K562 (cell line): ENCODE results near the gene C17orf75. TPM values are rescaled to one million over a fixed set of nuclear protein-coding genes. Genes with fewer than 3 reads are reported as not detected.

Experiments
- ARID3B ChIP-seq: fragments of 250-450 bp; sonication (Bioruptor Pico); IDR thresholded peaks from 2 replicates; pipeline ENCODE4 v1.4.0; 2020; ENCODE audit warnings: borderline replicate concordance
- ASH1L ChIP-seq: fragments of 450-650 bp; IDR thresholded peaks from 2 replicates; pipeline ENCODE4 v1.6.1; 2018; ENCODE audit warnings: borderline replicate concordance, mild to moderate bottlenecking, low read depth; ENCODE audit not compliant: partially characterized antibody
- ATF7 ChIP-seq: fragments of 450-650 bp; IDR thresholded peaks from 2 replicates; pipeline ENCODE4 v1.7.1; 2014; ENCODE audit warnings: mild to moderate bottlenecking, moderate library complexity
- CBX5 ChIP-seq: IDR thresholded peaks from 2 replicates; pipeline ENCODE4 v1.6.1; 2014; ENCODE audit warnings: low read depth, borderline replicate concordance
- CHD2 ChIP-seq: IDR thresholded peaks from 2 replicates; pipeline ENCODE4 v1.6.1; 2011; ENCODE audit warnings: low read depth, low read length
- DIDO1 ChIP-seq: fragments of 450-650 bp; IDR thresholded peaks from 2 replicates; pipeline ENCODE4 v1.6.1; 2016; ENCODE audit warnings: low read depth, missing biosample characterization, missing genetic modification characterization
- JUND ChIP-seq, 2 experiments: IDR thresholded peaks; 2 replicates in 1 of 2; 3 replicates in 1 of 2; pipeline ENCODE4 v1.6.1; 2011; ENCODE audit warnings: borderline replicate concordance in 2 of 2, low read depth in 2 of 2, low read length in 2 of 2, improper control_type of control experiment in 1 of 2, missing biosample characterization in 1 of 2, missing genetic modification characterization in 1 of 2, missing genetic modification reagents in 1 of 2
- NBN ChIP-seq: fragments of 450-650 bp; IDR thresholded peaks from 2 replicates; pipeline ENCODE4 v1.6.1; 2016; ENCODE audit warnings: low read depth, mild to moderate bottlenecking
- NCOR1 ChIP-seq: fragments of 450-650 bp; IDR thresholded peaks from 2 replicates; pipeline ENCODE4 v1.6.1; 2016; ENCODE audit warnings: mild to moderate bottlenecking, moderate library complexity
- SIRT6 ChIP-seq: IDR thresholded peaks from one replicate; pipeline ENCODE4 v1.6.1; 2012; ENCODE audit warnings: low read depth, mild to moderate bottlenecking, control low read depth, inconsistent platforms, low read length, moderate library complexity
- ZBTB1 ChIP-seq: sonication (generic); formaldehyde crosslinking; IDR thresholded peaks from 2 replicates; pipeline ENCODE4 v1.8.1; 2023; ENCODE audit warnings: missing genetic modification reagents, low read depth, mild to moderate bottlenecking, borderline replicate concordance
- ZNF24 ChIP-seq: fragments of 450-650 bp; IDR thresholded peaks from 2 replicates; pipeline ENCODE4 v1.6.1; 2016
- ZNF57 ChIP-seq: fragments of 450-650 bp; formaldehyde crosslinking; IDR thresholded peaks from 2 replicates; pipeline ENCODE4 v1.4.0; 2020; ENCODE audit warnings: mild to moderate bottlenecking, moderate library complexity
- ZNF589 ChIP-seq: fragments of 200-800 bp; sonication (Bioruptor generic); IDR thresholded peaks from 2 replicates; pipeline ENCODE4 v1.6.1; 2016; ENCODE audit warnings: low read depth, missing genetic modification characterization, missing compliant biosample characterization
- ZNF644 ChIP-seq: fragments of 200-800 bp; sonication (Bioruptor generic); IDR thresholded peaks from 2 replicates; pipeline ENCODE4 v1.6.1; 2016; ENCODE audit warnings: low read depth, missing genetic modification characterization, missing compliant biosample characterization
- polyA plus RNA-seq, 8 experiments: library from polyadenylated mRNA; depleted of rRNA in 4 of 8; stranded (reverse) in 5 of 8; unstranded in 3 of 8; fragments of >200 nt; fragmentation: Nextera tagmentation in 2 of 8; fragmentation: Illumina TruSeq in 1 of 8; extraction: Ambion mirVana in 2 of 8; extraction: Trizol in 1 of 8; gene quantifications; 2 replicates each; pipeline versions ENCODE4 v1.2.1 to v1.2.3, GENCODE V29; 2011 to 2014; ENCODE audit warnings: inconsistent platforms in 1 of 8, missing spikeins in 1 of 8
- total RNA-seq, 7 experiments: library from RNA; depleted of rRNA in 6 of 7; stranded (reverse); fragments of >200 nt in 6 of 7; fragmentation: Illumina TruSeq in 2 of 7; extraction: Trizol in 2 of 7; gene quantifications; 2 replicates each; pipeline versions ENCODE4 v1.2.1 to v1.2.3, GENCODE V29; 2011 to 2021; ENCODE audit warnings: low replicate concordance in 1 of 7
- TF ChIP-seq, protein P1 (sequence below): sonication (generic); formaldehyde crosslinking; IDR thresholded peaks from 2 replicates; pipeline ENCODE4 v1.8.0; 2022; ENCODE audit warnings: missing genetic modification reagents, mild to moderate bottlenecking, moderate library complexity, borderline replicate concordance
- TF ChIP-seq, protein P2 (sequence below): IDR thresholded peaks from 3 replicates; pipeline ENCODE4 v1.6.1; 2011; ENCODE audit warnings: borderline replicate concordance, mild to moderate bottlenecking; ENCODE audit not compliant: insufficient read length, insufficient read depth
- TF ChIP-seq, protein P3 (sequence below): sonication (generic); formaldehyde crosslinking; IDR thresholded peaks from 2 replicates; pipeline ENCODE4 v1.8.0; 2022; ENCODE audit warnings: mild to moderate bottlenecking, missing genetic modification reagents
- TF ChIP-seq, protein P4 (sequence below): fragments of 450-650 bp; IDR thresholded peaks from 2 replicates; pipeline ENCODE4 v1.7.0; 2016; ENCODE audit warnings: borderline replicate concordance

C17orf75 gene
- total and polyA plus RNA-seq, 9 of the 15 experiments (the other 6 are each of a cell fraction or from before 2014, with no cell fraction given) = 15.5 to 55.7 (median 18.5) TPM

DNA sequence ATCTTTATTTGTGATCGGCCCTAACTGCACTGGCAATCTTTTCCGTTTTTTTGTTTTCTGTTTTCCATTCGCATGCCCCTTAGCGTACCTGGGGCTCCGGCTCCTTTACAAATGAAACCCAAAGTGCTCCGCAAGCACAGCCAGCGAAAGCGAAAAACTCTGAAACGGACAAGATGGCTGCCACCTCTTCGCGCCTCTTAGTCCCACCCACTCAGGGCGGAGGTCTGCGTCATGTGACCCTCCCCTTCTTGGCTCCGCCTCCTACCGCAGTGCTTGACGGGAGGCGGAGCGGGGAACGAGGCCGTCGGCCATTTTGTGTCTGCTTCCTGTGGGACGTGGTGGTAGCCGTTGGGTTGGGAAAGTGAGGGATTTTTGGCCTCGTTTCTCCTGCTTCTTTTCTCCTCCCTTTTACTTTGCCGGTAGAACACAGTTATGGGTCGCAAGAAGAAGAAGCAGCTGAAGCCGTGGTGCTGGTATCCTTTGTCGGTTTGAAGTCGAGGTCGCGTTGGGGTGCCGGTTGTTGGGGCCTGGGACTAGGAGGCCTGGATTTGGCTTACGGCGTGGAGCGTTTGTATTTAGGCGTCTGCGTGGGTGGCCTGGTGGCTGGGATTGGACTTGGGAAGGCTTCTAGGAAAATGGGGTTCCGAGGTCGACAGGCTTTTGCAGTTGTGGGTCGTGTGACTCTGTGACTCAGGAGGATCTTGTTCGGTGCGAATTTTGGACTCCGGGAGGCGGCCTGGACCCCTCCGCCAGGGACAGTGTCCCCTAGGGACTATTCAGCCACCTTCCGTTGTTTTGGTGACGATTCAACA lies 8.1 kb upstream of the C17orf75 start, which contains the start of gene ZNF207 (continued):
- TF ChIP-seq, protein P1, sequence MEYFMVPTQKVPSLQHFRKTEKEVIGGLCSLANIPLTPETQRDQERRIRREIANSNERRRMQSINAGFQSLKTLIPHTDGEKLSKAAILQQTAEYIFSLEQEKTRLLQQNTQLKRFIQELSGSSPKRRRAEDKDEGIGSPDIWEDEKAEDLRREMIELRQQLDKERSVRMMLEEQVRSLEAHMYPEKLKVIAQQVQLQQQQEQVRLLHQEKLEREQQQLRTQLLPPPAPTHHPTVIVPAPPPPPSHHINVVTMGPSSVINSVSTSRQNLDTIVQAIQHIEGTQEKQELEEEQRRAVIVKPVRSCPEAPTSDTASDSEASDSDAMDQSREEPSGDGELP (CRISPR knock-in tag) = no peak; the same call in 1 of the 2 replicates
- TF ChIP-seq ASH1L = no peak
- no peak for TF ChIP-seq ZNF589 (CRISPR knock-in tag)
- TF ChIP-seq CHD2 = no peak
- 0 out of 2 replicates have a peak, but pooled peaks have one; percentile 43 for TF ChIP-seq ATF7
- no peak for TF ChIP-seq CBX5
- TF ChIP-seq, protein P2, sequence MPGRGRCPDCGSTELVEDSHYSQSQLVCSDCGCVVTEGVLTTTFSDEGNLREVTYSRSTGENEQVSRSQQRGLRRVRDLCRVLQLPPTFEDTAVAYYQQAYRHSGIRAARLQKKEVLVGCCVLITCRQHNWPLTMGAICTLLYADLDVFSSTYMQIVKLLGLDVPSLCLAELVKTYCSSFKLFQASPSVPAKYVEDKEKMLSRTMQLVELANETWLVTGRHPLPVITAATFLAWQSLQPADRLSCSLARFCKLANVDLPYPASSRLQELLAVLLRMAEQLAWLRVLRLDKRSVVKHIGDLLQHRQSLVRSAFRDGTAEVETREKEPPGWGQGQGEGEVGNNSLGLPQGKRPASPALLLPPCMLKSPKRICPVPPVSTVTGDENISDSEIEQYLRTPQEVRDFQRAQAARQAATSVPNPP = no peak
- TF ChIP-seq DIDO1 (tag) = no peak
- TF ChIP-seq ZNF24 = no peak
- TF ChIP-seq NCOR1 = 0 out of 2 replicates have a peak, but pooled peaks have one; percentile 38
- no peak for TF ChIP-seq ZNF644 (tag)
- TF ChIP-seq, protein P3, sequence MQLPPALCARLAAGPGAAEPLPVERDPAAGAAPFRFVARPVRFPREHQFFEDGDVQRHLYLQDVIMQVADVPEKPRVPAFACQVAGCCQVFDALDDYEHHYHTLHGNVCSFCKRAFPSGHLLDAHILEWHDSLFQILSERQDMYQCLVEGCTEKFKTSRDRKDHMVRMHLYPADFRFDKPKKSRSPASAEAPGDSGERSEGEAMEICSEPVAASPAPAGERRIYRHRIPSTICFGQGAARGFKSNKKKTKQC (CRISPR knock-in tag) = no peak
- TF ChIP-seq, protein P4, sequence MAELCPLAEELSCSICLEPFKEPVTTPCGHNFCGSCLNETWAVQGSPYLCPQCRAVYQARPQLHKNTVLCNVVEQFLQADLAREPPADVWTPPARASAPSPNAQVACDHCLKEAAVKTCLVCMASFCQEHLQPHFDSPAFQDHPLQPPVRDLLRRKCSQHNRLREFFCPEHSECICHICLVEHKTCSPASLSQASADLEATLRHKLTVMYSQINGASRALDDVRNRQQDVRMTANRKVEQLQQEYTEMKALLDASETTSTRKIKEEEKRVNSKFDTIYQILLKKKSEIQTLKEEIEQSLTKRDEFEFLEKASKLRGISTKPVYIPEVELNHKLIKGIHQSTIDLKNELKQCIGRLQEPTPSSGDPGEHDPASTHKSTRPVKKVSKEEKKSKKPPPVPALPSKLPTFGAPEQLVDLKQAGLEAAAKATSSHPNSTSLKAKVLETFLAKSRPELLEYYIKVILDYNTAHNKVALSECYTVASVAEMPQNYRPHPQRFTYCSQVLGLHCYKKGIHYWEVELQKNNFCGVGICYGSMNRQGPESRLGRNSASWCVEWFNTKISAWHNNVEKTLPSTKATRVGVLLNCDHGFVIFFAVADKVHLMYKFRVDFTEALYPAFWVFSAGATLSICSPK = no peak
- TF ChIP-seq ZBTB1 (CRISPR knock-in tag) = no peak
- peak; percentile 53; the same call in 1 of the 2 replicates for TF ChIP-seq JUND (IDR thresholded peaks at IDR 0.05; ENCODE audit: borderline replicate concordance, low read depth, low read length)
- TF ChIP-seq JUND (tag; IDR thresholded peaks at IDR 0.05; ENCODE audit: borderline replicate concordance, low read depth, low read length) = no peak; the same call in 2 of the 3 replicates
- no peak for TF ChIP-seq SIRT6
- TF ChIP-seq NBN = peak; percentile 46; the same call in 1 of the 2 replicates
- TF ChIP-seq ARID3B (CRISPR knock-in tag) = no peak; the same call in 1 of the 2 replicates
- TF ChIP-seq ZNF57 (CRISPR knock-in tag) = no peak
